ENCODE data around the gene SH3RF3.

Gene SH3RF3

GRCh38 chr2:109401370-109401769 is 272.4 kb downstream of the SH3RF3 start:
- no peak for DNase-seq

- no peak for DNase-seq
Measured at GRCh38 chr2:109402180-109402579, 273.2 kb downstream of the SH3RF3 start.

- no peak for DNase-seq
Measured at GRCh38 chr2:109402980-109403840, 274.2 kb downstream of the SH3RF3 start.

- DNase-seq = no peak
Measured at GRCh38 chr2:109403841-109404201, 274.8 kb downstream of the SH3RF3 start.

- DNase-seq = no peak
Measured at GRCh38 chr2:109404681-109405080, 275.7 kb downstream of the SH3RF3 start.

- no peak for DNase-seq
Measured at GRCh38 chr2:109405873-109406272, 276.9 kb downstream of the SH3RF3 start.

- DNase-seq = no peak
Measured at GRCh38 chr2:109406301-109406700, 277.3 kb downstream of the SH3RF3 start.

- no peak for DNase-seq
Measured at GRCh38 chr2:109407276-109408042, 278.5 kb downstream of the SH3RF3 start.

GRCh38 chr2:109408043-109408335 is 279.0 kb downstream of the SH3RF3 start:
- DNase-seq = no peak

GRCh38 chr2:109409321-109410038 is 280.5 kb downstream of the SH3RF3 start:
- DNase-seq = no peak

- no peak for DNase-seq
Measured at GRCh38 chr2:109410039-109410815, 281.2 kb downstream of the SH3RF3 start.

GRCh38 chr2:109411640-109412325 is 282.8 kb downstream of the SH3RF3 start:
- no peak for DNase-seq

GRCh38 chr2:109415581-109416013 is 286.6 kb downstream of the SH3RF3 start:
- DNase-seq = no peak

- DNase-seq = no peak
Measured at GRCh38 chr2:109417701-109418335, 288.8 kb downstream of the SH3RF3 start.

- DNase-seq = no peak
Measured at GRCh38 chr2:109418716-109419115, 289.7 kb downstream of the SH3RF3 start.

GRCh38 chr2:109419171-109419756 is 290.3 kb downstream of the SH3RF3 start:
- no peak for DNase-seq

- DNase-seq = no peak
Measured at GRCh38 chr2:109419960-109420370, 291.0 kb downstream of the SH3RF3 start.

GRCh38 chr2:109421101-109421500 is 292.1 kb downstream of the SH3RF3 start:
- no peak for DNase-seq

GRCh38 chr2:109421642-109422041 is 292.6 kb downstream of the SH3RF3 start:
- no peak for DNase-seq

- DNase-seq = no peak
Measured at GRCh38 chr2:109422071-109422757, 293.2 kb downstream of the SH3RF3 start.
